Measurements from ENCODE around the gene PLOD2. TPM values are rescaled to one million over a fixed set of nuclear protein-coding genes. Genes with fewer than 3 reads are reported as not detected.
A peak's percentile ranks its signal among the peaks of the same experiment; 100 is the strongest.

Gene PLOD2
- total and polyA plus RNA-seq, 4 donors = 17.8 to 73.9 (median 22.7) TPM

DNA sequence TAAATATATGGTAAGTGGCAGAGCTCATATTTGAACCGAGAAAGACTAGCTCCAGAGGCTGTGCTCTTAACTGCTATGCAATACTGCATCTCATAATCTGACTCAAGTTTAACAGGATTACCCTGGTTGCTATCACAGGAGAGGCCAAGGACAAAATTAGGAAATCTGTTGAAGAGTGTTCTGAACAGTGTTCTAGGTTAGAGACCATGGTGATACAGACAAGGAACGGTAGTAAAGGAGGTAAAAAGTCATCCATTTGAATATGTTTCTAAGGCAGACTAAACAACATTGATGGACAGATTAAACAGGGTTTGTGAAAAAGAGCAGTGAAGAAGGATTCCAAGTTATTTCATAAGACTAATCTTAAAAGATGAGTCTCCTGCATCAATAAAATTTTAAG is 22.1 kb downstream of the PLOD2 start:
- DNase-seq (no peak), ATAC-seq (ENCODE audit: insufficient read depth, low FRiP score) (no peak)
- Histone ChIP-seq H3K36me3 (ENCODE audit: control insufficient read depth in 4 of 4, insufficient read depth in 4 of 4, low read length in 4 of 4) (no peaks in the 10 kb centered on the region), H3K4me1 (ENCODE audit: control insufficient read depth in 5 of 5, insufficient read depth in 5 of 5, low read length in 5 of 5) (peaks cover 0 to 56% (median 25%) of the 10 kb centered on the region in 5 donors), H3K9me3 (ENCODE audit: control insufficient read depth in 4 of 4, insufficient read depth in 3 of 4, low read length in 3 of 4) (no peaks in the 10 kb centered on the region), H3K27ac (ENCODE audit: low read depth in 1 of 2, low read length in 1 of 2) (no peak overlapping the region), H3K9ac (ENCODE audit: insufficient read depth in 1 of 2, low read length in 2 of 2) (no peak overlapping the region), H3K27me3 (ENCODE audit: control insufficient read depth in 3 of 3, insufficient read depth in 3 of 3, low read length in 2 of 3) (no peaks in the 10 kb centered on the region), H3K4me3 (no peak overlapping the region)
- TF ChIP-seq, protein P1, sequence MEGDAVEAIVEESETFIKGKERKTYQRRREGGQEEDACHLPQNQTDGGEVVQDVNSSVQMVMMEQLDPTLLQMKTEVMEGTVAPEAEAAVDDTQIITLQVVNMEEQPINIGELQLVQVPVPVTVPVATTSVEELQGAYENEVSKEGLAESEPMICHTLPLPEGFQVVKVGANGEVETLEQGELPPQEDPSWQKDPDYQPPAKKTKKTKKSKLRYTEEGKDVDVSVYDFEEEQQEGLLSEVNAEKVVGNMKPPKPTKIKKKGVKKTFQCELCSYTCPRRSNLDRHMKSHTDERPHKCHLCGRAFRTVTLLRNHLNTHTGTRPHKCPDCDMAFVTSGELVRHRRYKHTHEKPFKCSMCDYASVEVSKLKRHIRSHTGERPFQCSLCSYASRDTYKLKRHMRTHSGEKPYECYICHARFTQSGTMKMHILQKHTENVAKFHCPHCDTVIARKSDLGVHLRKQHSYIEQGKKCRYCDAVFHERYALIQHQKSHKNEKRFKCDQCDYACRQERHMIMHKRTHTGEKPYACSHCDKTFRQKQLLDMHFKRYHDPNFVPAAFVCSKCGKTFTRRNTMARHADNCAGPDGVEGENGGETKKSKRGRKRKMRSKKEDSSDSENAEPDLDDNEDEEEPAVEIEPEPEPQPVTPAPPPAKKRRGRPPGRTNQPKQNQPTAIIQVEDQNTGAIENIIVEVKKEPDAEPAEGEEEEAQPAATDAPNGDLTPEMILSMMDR (IDR thresholded peaks at IDR 0.05; ENCODE audit: control extremely low read depth, extremely low read depth) = no peak
- 86 to 87% methylated on average over 2 of the region's 2 CpGs for WGBS, 2 donors

DNA sequence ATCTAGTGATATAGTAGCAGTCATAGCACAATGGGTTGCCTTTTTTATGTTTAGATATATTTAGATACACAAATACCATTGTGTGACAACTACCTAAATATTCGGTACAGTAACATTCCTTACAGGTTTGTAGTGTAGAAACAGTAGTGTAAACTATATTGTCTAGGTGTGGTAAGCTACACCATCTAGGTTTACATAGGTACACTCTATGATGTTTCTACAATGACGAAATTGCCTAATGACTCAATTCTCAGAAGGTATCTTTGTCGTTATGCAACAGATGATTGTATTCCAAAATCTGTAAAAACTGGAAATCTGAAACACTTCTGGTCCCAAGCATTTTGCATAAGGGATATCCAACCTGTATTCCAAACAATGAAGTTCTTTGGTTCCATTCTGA is 24.3 kb downstream of the PLOD2 start:
- no peak overlapping the region for H3K9ac ChIP-seq (ENCODE audit: insufficient read depth in 1 of 2, low read length in 2 of 2)
- TF ChIP-seq, protein P1 (IDR thresholded peaks at IDR 0.05; ENCODE audit: control extremely low read depth, extremely low read depth) = no peak
- ATAC-seq (ENCODE audit: insufficient read depth, low FRiP score) (no peak), DNase-seq (no peak)
- H3K4me3 ChIP-seq = no peak overlapping the region
- H3K9me3 ChIP-seq (ENCODE audit: control insufficient read depth in 4 of 4, insufficient read depth in 3 of 4, low read length in 3 of 4) = no peaks in the 10 kb centered on the region
- 91% methylated on average over 3 of the region's 3 CpGs for WGBS, 2 donors
- no peak overlapping the region for H3K27ac ChIP-seq (ENCODE audit: low read depth in 1 of 2, low read length in 1 of 2)
- peaks cover 0 to 43% (median 20%) of the 10 kb centered on the region in 5 donors for H3K4me1 ChIP-seq (ENCODE audit: control insufficient read depth in 5 of 5, insufficient read depth in 5 of 5, low read length in 5 of 5)
- no peaks in the 10 kb centered on the region for H3K36me3 ChIP-seq (ENCODE audit: control insufficient read depth in 4 of 4, insufficient read depth in 4 of 4, low read length in 4 of 4)
- H3K27me3 ChIP-seq (ENCODE audit: control insufficient read depth in 3 of 3, insufficient read depth in 3 of 3, low read length in 2 of 3) = no peaks in the 10 kb centered on the region

DNA sequence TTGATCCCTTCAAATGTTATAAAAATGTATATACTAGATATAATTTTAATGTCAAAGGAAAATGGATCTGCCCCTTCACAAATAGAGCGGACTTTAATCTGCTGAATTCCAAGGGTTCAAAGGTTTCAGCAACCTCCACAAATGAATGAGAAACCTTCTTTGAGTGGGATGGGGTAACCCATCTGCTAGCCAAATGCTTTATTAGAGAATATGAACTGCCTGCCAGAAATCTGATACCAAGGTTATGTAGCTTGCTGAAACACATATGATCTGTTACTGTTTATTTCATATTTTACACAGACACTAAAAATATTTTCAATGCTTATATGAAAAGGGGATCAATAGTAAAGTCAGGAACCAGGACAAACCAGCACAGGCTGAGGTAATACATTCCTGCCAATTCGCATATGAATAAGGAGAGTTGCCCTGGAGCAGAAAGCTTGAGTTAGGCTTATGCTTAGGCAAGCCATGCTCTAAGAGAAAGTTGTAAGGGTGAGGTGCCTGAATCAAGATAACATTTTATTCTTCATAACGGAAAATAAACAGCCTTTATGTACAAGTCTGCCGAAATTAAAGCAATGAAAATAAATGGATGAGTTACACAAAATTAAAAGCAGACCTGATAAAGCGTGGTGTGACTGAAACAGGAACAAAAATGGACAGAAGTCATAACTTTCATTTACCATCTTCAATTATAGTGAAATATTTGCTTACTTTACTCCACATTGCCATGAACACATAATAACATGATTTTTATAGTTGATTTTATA is 26.5 kb downstream of the PLOD2 start:
- no peaks in the 10 kb centered on the region for H3K9me3 ChIP-seq (ENCODE audit: control insufficient read depth in 4 of 4, insufficient read depth in 3 of 4, low read length in 3 of 4)
- no peaks in the 10 kb centered on the region for H3K27me3 ChIP-seq (ENCODE audit: control insufficient read depth in 3 of 3, insufficient read depth in 3 of 3, low read length in 2 of 3)
- H3K9ac ChIP-seq (ENCODE audit: insufficient read depth in 1 of 2, low read length in 2 of 2) = no peak overlapping the region
- ATAC-seq (ENCODE audit: insufficient read depth, low FRiP score) (no peak), DNase-seq (peak in 2 of 3 donors; percentile 51 to 66)
- H3K4me3 ChIP-seq = no peak overlapping the region
- no peaks in the 10 kb centered on the region for H3K36me3 ChIP-seq (ENCODE audit: control insufficient read depth in 4 of 4, insufficient read depth in 4 of 4, low read length in 4 of 4)
- peaks cover 0 to 25% (median 11%) of the 10 kb centered on the region in 5 donors for H3K4me1 ChIP-seq (ENCODE audit: control insufficient read depth in 5 of 5, insufficient read depth in 5 of 5, low read length in 5 of 5)
- H3K27ac ChIP-seq (ENCODE audit: low read depth in 1 of 2, low read length in 1 of 2) = no peak overlapping the region
- 75 to 84% methylated on average over 5 of the region's 5 CpGs for WGBS, 2 donors
- TF ChIP-seq, protein P1 (IDR thresholded peaks at IDR 0.05; ENCODE audit: control extremely low read depth, extremely low read depth) = no peak

Data from lung (tissue), 12 donors.